Ishikawa (cell line): ENCODE measurements around the gene ARHGAP26.

Experiments
- CEBPB ChIP-seq: IDR thresholded peaks from 2 replicates; pipeline ENCODE4 v1.6.1; 2012
- CREB1 ChIP-seq: IDR thresholded peaks from 2 replicates; pipeline ENCODE4 v1.6.1; 2012; ENCODE audit warnings: low read depth
- FOXM1 ChIP-seq: IDR thresholded peaks from 2 replicates; pipeline ENCODE4 v1.6.1; 2012; ENCODE audit warnings: low read depth, borderline replicate concordance
- TAF1 ChIP-seq: IDR thresholded peaks from 2 replicates; pipeline ENCODE4 v1.6.1; 2012; ENCODE audit warnings: low read depth, mild to moderate bottlenecking
- TEAD4 ChIP-seq: IDR thresholded peaks from 2 replicates; pipeline ENCODE4 v1.6.1; 2012
- TF ChIP-seq, protein P1 (sequence below): IDR thresholded peaks from 2 replicates; pipeline ENCODE4 v1.6.1; 2012; ENCODE audit warnings: low read depth, mild to moderate bottlenecking

DNA sequence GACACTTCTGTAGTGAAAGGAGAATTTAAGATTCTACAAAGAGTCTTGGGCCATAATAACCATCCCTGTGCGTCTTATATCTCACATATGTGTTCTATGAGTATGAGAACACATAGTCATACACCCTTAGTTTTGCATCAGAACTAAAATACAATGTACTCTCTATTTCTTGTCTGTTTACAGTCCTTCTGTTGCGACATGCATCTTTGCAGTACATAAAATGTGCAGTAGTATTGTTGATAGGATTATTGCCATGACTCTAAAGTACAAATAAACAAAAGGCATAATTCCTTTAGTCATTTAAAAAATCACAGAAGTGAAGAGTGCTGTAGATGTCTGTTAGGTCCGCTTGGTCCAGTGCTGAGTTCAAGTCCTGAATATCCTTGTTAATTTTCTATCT lies 431.4 kb downstream of the ARHGAP26 start:
- no peak for TF ChIP-seq CEBPB
- TF ChIP-seq FOXM1 = no peak
- TF ChIP-seq CREB1 = no peak
- TF ChIP-seq, protein P1, sequence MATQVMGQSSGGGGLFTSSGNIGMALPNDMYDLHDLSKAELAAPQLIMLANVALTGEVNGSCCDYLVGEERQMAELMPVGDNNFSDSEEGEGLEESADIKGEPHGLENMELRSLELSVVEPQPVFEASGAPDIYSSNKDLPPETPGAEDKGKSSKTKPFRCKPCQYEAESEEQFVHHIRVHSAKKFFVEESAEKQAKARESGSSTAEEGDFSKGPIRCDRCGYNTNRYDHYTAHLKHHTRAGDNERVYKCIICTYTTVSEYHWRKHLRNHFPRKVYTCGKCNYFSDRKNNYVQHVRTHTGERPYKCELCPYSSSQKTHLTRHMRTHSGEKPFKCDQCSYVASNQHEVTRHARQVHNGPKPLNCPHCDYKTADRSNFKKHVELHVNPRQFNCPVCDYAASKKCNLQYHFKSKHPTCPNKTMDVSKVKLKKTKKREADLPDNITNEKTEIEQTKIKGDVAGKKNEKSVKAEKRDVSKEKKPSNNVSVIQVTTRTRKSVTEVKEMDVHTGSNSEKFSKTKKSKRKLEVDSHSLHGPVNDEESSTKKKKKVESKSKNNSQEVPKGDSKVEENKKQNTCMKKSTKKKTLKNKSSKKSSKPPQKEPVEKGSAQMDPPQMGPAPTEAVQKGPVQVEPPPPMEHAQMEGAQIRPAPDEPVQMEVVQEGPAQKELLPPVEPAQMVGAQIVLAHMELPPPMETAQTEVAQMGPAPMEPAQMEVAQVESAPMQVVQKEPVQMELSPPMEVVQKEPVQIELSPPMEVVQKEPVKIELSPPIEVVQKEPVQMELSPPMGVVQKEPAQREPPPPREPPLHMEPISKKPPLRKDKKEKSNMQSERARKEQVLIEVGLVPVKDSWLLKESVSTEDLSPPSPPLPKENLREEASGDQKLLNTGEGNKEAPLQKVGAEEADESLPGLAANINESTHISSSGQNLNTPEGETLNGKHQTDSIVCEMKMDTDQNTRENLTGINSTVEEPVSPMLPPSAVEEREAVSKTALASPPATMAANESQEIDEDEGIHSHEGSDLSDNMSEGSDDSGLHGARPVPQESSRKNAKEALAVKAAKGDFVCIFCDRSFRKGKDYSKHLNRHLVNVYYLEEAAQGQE = no peak
- no peak for TF ChIP-seq TAF1
- TF ChIP-seq TEAD4 = no peak
